Activated T-cell treated with anti-CD3 and anti-CD28 coated beads, Interleukin-2, amount 50 U/mL, for 72 hours (primary cell): Measurements from ENCODE around the gene ARL8A. TPM values are rescaled to one million over a fixed set of nuclear protein-coding genes. Genes with fewer than 3 reads are reported as not detected.
"Not testable (repeated sequence)": the region's sequence is repeated elsewhere in the genome, so short reads cannot be mapped to it uniquely, and the experiment has no call there.

Experiments used
- ATAC-seq, 2 donors: fragments of 150-1000 bp; cut with Tn5 transposase; replicated peaks in 1 of 2; 2 replicates each; pipeline ENCODE4 v1.10.0; 2021; ENCODE audit warnings: moderate library complexity in 2 of 2, mild to moderate bottlenecking in 1 of 2
- DNase-seq, 2 donors: peaks; one replicate each; pipeline ENCODE4 v3.0.0; 2021 to 2022; ENCODE audit warnings: mixed read lengths in 1 of 2
- H3K27ac Mint-ChIP-seq: one replicate; pipeline ENCODE4 v1.8.0; 2022; ENCODE audit warnings: mild to moderate bottlenecking, moderate library complexity, mixed read lengths
- H3K27me3 Mint-ChIP-seq: one replicate; pipeline ENCODE4 v1.8.0; 2022; ENCODE audit warnings: low read depth, mixed read lengths
- H3K36me3 Mint-ChIP-seq, 2 donors: one replicate each; pipeline ENCODE4 v1.8.0; 2022; ENCODE audit warnings: mixed read lengths in 2 of 2, mild to moderate bottlenecking in 1 of 2; ENCODE audit not compliant: insufficient read depth in 2 of 2
- H3K4me1 Mint-ChIP-seq: one replicate; pipeline ENCODE4 v1.8.0; 2022; ENCODE audit warnings: low read depth, mixed read lengths
- H3K4me3 Mint-ChIP-seq, 2 donors: one replicate each; pipeline ENCODE4 v1.8.0; 2022; ENCODE audit warnings: mild to moderate bottlenecking in 2 of 2, mixed read lengths in 2 of 2, moderate library complexity in 2 of 2
- H3K9me3 Mint-ChIP-seq, 2 donors: one replicate each; pipeline ENCODE4 v1.8.0; 2022; ENCODE audit warnings: mixed read lengths in 2 of 2
- total RNA-seq, 2 donors: library from RNA; stranded (reverse); gene quantifications; one replicate each; pipeline ENCODE4 v1.2.3, GENCODE V29; 2022

The ARL8A gene
- total RNA-seq, 2 donors from 2014 or later, result 58.1 to 77.1 TPM

- no peak overlapping the region for H3K27ac Mint-ChIP-seq
- no peaks in the 10 kb centered on the region for H3K9me3 Mint-ChIP-seq
- ATAC-seq (no peak), DNase-seq (no peak)
- H3K27me3 Mint-ChIP-seq, result peaks cover 6% of the 10 kb centered on the region
- H3K36me3 Mint-ChIP-seq, result no peaks in the 10 kb centered on the region
- no peak overlapping the region for H3K4me3 Mint-ChIP-seq
- peaks cover 14% of the 10 kb centered on the region for H3K4me1 Mint-ChIP-seq
Measured at GRCh38 chr1:202182040-202182877, 37.7 kb upstream of the ARL8A start.

GRCh38 chr1:202181586-202181985, 37.0 kb upstream of the ARL8A start:
- ATAC-seq, result no peak
- no peaks in the 10 kb centered on the region for H3K36me3 Mint-ChIP-seq
- H3K27ac Mint-ChIP-seq, result no peak overlapping the region

GRCh38 chr1:202180751-202181139, 36.2 kb upstream of the ARL8A start:
- H3K9me3 Mint-ChIP-seq, H3K27me3 Mint-ChIP-seq, H3K36me3 Mint-ChIP-seq, H3K27ac Mint-ChIP-seq, H3K4me3 Mint-ChIP-seq, DNase-seq, ATAC-seq: not testable (repeated sequence)
- H3K4me1 Mint-ChIP-seq, result peaks cover 14% of the 10 kb centered on the region

More at GRCh38 chr1:202181586-202181985, 37.0 kb upstream of the ARL8A start:
- peaks cover 6% of the 10 kb centered on the region for H3K27me3 Mint-ChIP-seq
- peaks cover 14% of the 10 kb centered on the region for H3K4me1 Mint-ChIP-seq
- no peak for DNase-seq
- no peaks in the 10 kb centered on the region for H3K9me3 Mint-ChIP-seq
- no peak overlapping the region for H3K4me3 Mint-ChIP-seq

- H3K36me3 Mint-ChIP-seq, result no peaks in the 10 kb centered on the region
- no peaks in the 10 kb centered on the region for H3K9me3 Mint-ChIP-seq
- H3K4me1 Mint-ChIP-seq, result peaks cover 14% of the 10 kb centered on the region
- ATAC-seq (no peak), DNase-seq (no peak)
- no peak overlapping the region for H3K4me3 Mint-ChIP-seq
- peaks cover 6% of the 10 kb centered on the region for H3K27me3 Mint-ChIP-seq
- H3K27ac Mint-ChIP-seq, result no peak overlapping the region
Measured at GRCh38 chr1:202179828-202180750, 35.6 kb upstream of the ARL8A start.

- Mint-ChIP-seq H3K36me3 (no peaks in the 10 kb centered on the region), H3K4me3 (no peak overlapping the region), H3K27ac (no peak overlapping the region), H3K4me1 (no peaks in the 10 kb centered on the region), H3K9me3 (no peaks in the 10 kb centered on the region), H3K27me3 (no peaks in the 10 kb centered on the region)
- ATAC-seq, result no peak
- DNase-seq, result no peak
Measured at GRCh38 chr1:202176949-202177927, 32.7 kb upstream of the ARL8A start.

- DNase-seq (no peak), ATAC-seq (no peak)
- H3K27ac Mint-ChIP-seq, result no peak overlapping the region
- H3K27me3 Mint-ChIP-seq, result no peaks in the 10 kb centered on the region
- H3K9me3 Mint-ChIP-seq, result no peaks in the 10 kb centered on the region
- H3K36me3 Mint-ChIP-seq, result no peaks in the 10 kb centered on the region
- H3K4me1 Mint-ChIP-seq, result no peaks in the 10 kb centered on the region
- no peak overlapping the region for H3K4me3 Mint-ChIP-seq
Measured at GRCh38 chr1:202173993-202174392, 29.5 kb upstream of the ARL8A start.

- H3K27ac Mint-ChIP-seq, result no peak overlapping the region
- no peaks in the 10 kb centered on the region for H3K36me3 Mint-ChIP-seq
- no peaks in the 10 kb centered on the region for H3K4me1 Mint-ChIP-seq
- ATAC-seq (peak; percentile 79 to 81), DNase-seq (no peak)
- H3K4me3 Mint-ChIP-seq, result no peak overlapping the region
- H3K27me3 Mint-ChIP-seq, result no peaks in the 10 kb centered on the region
- no peaks in the 10 kb centered on the region for H3K9me3 Mint-ChIP-seq
Measured at GRCh38 chr1:202172015-202172355, 27.4 kb upstream of the ARL8A start.

- ATAC-seq, result peak; percentile 52 to 70
- DNase-seq, result no peak
- Mint-ChIP-seq H3K4me1 (peaks cover 2% of the 10 kb centered on the region), H3K9me3 (no peaks in the 10 kb centered on the region), H3K27me3 (no peaks in the 10 kb centered on the region), H3K27ac (no peak overlapping the region), H3K4me3 (no peak overlapping the region), H3K36me3 (no peaks in the 10 kb centered on the region)
Measured at GRCh38 chr1:202171292-202172014, 26.9 kb upstream of the ARL8A start.

GRCh38 chr1:202170726-202171125, 26.2 kb upstream of the ARL8A start:
- no peaks in the 10 kb centered on the region for H3K9me3 Mint-ChIP-seq
- ATAC-seq (peak in 1 of 2 donors; percentile 20), DNase-seq (no peak)
- H3K36me3 Mint-ChIP-seq, result no peaks in the 10 kb centered on the region
- H3K27me3 Mint-ChIP-seq, result no peaks in the 10 kb centered on the region
- no peak overlapping the region for H3K4me3 Mint-ChIP-seq
- H3K4me1 Mint-ChIP-seq, result peaks cover 10% of the 10 kb centered on the region
- H3K27ac Mint-ChIP-seq, result no peak overlapping the region

GRCh38 chr1:202168861-202169260, 24.3 kb upstream of the ARL8A start:
- no peak for ATAC-seq

GRCh38 chr1:202167708-202168415, 23.3 kb upstream of the ARL8A start:
- Mint-ChIP-seq H3K9me3 (no peaks in the 10 kb centered on the region), H3K27me3 (no peaks in the 10 kb centered on the region), H3K36me3 (no peaks in the 10 kb centered on the region), H3K4me1 (peaks cover 38% of the 10 kb centered on the region), H3K4me3 (no peak overlapping the region), H3K27ac (no peak overlapping the region)
- no peak for ATAC-seq
- DNase-seq, result no peak

More at GRCh38 chr1:202168861-202169260, 24.3 kb upstream of the ARL8A start:
- peaks cover 28% of the 10 kb centered on the region for H3K4me1 Mint-ChIP-seq
- no peaks in the 10 kb centered on the region for H3K36me3 Mint-ChIP-seq
- H3K27ac Mint-ChIP-seq, result no peak overlapping the region
- no peaks in the 10 kb centered on the region for H3K9me3 Mint-ChIP-seq
- no peak for DNase-seq
- H3K4me3 Mint-ChIP-seq, result no peak overlapping the region
- no peaks in the 10 kb centered on the region for H3K27me3 Mint-ChIP-seq
